ENCODE results near the gene BDP1. TPM values are rescaled to one million over a fixed set of nuclear protein-coding genes. Genes with fewer than 3 reads are reported as not detected.
"Not testable (repeated sequence)": the region's sequence is repeated elsewhere in the genome, so short reads cannot be mapped to it uniquely, and the experiment has no call there.

The BDP1 gene
- total and polyA plus RNA-seq, 2 donors from 2014 or later: 5.1 to 27.6 TPM

DNA sequence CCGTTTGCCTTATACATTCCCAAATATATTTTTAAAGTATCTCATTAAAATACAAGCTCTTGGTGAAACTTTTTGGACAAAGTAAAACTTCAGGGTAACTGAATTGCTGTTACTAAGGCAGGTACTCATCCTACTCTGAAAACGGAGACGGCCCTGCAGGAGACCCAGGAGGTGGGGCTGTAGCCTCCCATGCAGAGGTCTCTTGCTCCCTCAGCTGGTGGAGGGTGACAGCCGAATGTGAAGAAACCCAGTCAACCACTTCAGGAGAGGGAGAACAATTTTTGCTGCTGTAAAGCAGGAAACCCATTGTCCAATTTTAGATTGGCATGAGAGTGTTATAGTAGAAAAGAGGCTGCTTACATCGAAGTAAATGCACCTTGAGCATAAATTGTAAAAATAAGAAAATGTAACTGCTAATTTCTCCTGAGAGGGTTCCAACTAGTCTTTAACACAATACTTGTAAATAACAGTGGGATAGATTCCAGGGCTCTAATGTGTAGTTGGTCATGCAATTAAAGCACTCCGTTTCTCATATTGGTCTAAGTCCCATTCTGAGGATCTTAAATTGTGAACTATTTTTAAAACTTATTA lies 8.1 kb upstream of the BDP1 start:
- H3K9me3 ChIP-seq (ENCODE audit: control insufficient read depth in 2 of 3, insufficient read depth in 1 of 3, low read length in 3 of 3); intact Hi-C loops (cut with DNase I); H3K4me3 ChIP-seq (ENCODE audit: low read length in 3 of 3); H3K27ac ChIP-seq (ENCODE audit: low read depth in 2 of 2, low read length in 2 of 2); H3K27me3 ChIP-seq (ENCODE audit: control insufficient read depth, insufficient read depth, low read length); H3K9ac ChIP-seq (ENCODE audit: low read length in 3 of 3); H3K4me1 ChIP-seq (ENCODE audit: control insufficient read depth in 2 of 3, insufficient read depth in 2 of 3, low read depth in 1 of 3, low read length in 3 of 3); H3K36me3 ChIP-seq (ENCODE audit: control insufficient read depth in 2 of 3, insufficient read depth in 3 of 3, low read length in 3 of 3): not testable (repeated sequence)
- DNase-seq: peak in 4 of 5 donors; percentile 49 to 67 (median 59)
- peak; percentile 11 for FAIRE-seq

DNA sequence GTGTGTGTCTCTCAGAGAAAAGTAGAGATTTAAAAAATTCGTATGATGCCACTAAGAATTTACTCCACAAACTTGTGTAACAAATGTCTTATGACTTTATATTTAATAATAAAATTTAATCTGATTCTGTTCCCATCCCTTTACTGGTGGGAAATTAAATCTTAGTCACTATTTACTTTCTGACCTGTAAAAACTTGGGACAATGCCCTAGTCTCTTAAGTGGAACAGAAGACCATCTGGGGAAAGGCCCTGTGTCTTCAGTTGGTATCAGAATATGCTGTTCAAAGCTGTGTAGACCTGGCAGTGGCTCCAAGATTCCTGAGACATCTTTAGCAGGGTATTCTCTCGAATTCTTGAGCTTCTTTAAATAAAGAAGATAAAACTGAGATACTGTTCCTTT lies 2.6 kb upstream of the BDP1 start:
- TF ChIP-seq, protein P1, sequence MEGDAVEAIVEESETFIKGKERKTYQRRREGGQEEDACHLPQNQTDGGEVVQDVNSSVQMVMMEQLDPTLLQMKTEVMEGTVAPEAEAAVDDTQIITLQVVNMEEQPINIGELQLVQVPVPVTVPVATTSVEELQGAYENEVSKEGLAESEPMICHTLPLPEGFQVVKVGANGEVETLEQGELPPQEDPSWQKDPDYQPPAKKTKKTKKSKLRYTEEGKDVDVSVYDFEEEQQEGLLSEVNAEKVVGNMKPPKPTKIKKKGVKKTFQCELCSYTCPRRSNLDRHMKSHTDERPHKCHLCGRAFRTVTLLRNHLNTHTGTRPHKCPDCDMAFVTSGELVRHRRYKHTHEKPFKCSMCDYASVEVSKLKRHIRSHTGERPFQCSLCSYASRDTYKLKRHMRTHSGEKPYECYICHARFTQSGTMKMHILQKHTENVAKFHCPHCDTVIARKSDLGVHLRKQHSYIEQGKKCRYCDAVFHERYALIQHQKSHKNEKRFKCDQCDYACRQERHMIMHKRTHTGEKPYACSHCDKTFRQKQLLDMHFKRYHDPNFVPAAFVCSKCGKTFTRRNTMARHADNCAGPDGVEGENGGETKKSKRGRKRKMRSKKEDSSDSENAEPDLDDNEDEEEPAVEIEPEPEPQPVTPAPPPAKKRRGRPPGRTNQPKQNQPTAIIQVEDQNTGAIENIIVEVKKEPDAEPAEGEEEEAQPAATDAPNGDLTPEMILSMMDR (IDR thresholded peaks at IDR 0.05; ENCODE audit: borderline replicate concordance, extremely low read depth, insufficient read depth): no peak
- FAIRE-seq (no peak), DNase-seq (no peak)
- peaks cover 0 to 10% (median 5%) of the 10 kb centered on the region in 3 donors for H3K4me1 ChIP-seq (ENCODE audit: control insufficient read depth in 2 of 3, insufficient read depth in 2 of 3, low read depth in 1 of 3, low read length in 3 of 3)
- H3K4me3 ChIP-seq (ENCODE audit: low read length in 3 of 3): no peak overlapping the region
- no peaks in the 10 kb centered on the region for H3K36me3 ChIP-seq (ENCODE audit: control insufficient read depth in 2 of 3, insufficient read depth in 3 of 3, low read length in 3 of 3)
- no peaks in the 10 kb centered on the region for H3K27me3 ChIP-seq (ENCODE audit: control insufficient read depth, insufficient read depth, low read length)
- no peak overlapping the region for H3K27ac ChIP-seq (ENCODE audit: low read depth in 2 of 2, low read length in 2 of 2)
- no peaks in the 10 kb centered on the region for H3K9me3 ChIP-seq (ENCODE audit: control insufficient read depth in 2 of 3, insufficient read depth in 1 of 3, low read length in 3 of 3)
- no peak overlapping the region for H3K9ac ChIP-seq (ENCODE audit: low read length in 3 of 3)
- intact Hi-C loops (cut with DNase I): no loop called here

DNA sequence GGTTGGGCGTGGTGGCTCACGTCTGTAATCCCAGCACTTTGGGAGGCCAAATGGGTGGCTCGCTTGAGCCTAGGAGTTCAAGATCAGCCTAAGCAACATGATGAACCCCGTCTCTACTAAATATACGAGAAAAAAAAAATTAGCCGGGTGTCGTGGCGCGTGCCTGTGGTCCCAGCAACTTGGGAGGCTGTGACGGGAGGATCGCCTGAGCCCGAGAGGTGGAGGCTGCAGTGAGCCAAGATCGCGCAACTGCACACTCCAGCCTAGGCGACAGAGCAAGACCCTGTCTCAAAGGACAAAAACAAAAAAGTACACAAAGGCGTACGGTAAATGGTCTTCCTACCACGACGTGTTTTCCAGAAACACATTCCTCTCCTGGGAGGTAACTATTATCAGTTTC lies 538 bp upstream of the BDP1 start:
- intact Hi-C loops (cut with DNase I): no loop called here
- Histone ChIP-seq H3K4me3 (ENCODE audit: low read length in 3 of 3) (peak overlapping the region; percentile 69 to 95 (median 94)), H3K9ac (ENCODE audit: low read length in 3 of 3) (peak overlapping the region in 2 of 3 donors; percentile 86 to 91)

DNA sequence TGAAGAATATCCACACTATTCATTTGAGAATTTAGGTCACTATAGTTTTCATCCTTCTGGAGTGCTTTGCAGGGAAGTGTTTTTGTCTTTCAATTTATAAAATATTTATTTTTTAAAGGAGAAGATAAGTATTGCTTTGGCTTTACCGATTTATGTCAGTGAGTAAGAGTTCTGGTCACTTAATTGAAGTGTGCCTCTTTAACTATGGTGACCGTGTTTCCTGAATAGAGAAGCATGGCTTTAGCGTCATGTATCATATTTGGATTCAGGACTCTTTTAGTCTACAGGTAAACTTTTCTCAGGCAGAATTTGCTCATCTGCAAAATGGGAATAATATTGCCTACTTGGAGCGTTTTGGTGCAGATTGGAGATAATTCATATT lies 902 bp downstream of the BDP1 start:
- H3K9me3 ChIP-seq (ENCODE audit: control insufficient read depth in 2 of 3, insufficient read depth in 1 of 3, low read length in 3 of 3): no peaks in the 10 kb centered on the region
- no peak overlapping the region for H3K27ac ChIP-seq (ENCODE audit: low read depth in 2 of 2, low read length in 2 of 2)
- no peaks in the 10 kb centered on the region for H3K27me3 ChIP-seq (ENCODE audit: control insufficient read depth, insufficient read depth, low read length)
- peaks cover 2 to 20% (median 7%) of the 10 kb centered on the region in 3 donors for H3K36me3 ChIP-seq (ENCODE audit: control insufficient read depth in 2 of 3, insufficient read depth in 3 of 3, low read length in 3 of 3)
- H3K9ac ChIP-seq (ENCODE audit: low read length in 3 of 3): peak overlapping the region; percentile 72 to 91 (median 86)
- DNase-seq (no peak), FAIRE-seq (no peak)
- TF ChIP-seq, protein P1 (IDR thresholded peaks at IDR 0.05; ENCODE audit: borderline replicate concordance, extremely low read depth, insufficient read depth): no peak
- H3K4me1 ChIP-seq (ENCODE audit: control insufficient read depth in 2 of 3, insufficient read depth in 2 of 3, low read depth in 1 of 3, low read length in 3 of 3): peaks cover 0 to 10% (median 5%) of the 10 kb centered on the region in 3 donors
- H3K4me3 ChIP-seq (ENCODE audit: low read length in 3 of 3): peak overlapping the region; percentile 69 to 95 (median 94)
- intact Hi-C loops (cut with DNase I): no loop called here

More for the DNA sequence above, 538 bp upstream of the BDP1 start:
- TF ChIP-seq, protein P1 (IDR thresholded peaks at IDR 0.05; ENCODE audit: borderline replicate concordance, extremely low read depth, insufficient read depth): no peak
- H3K9me3 ChIP-seq (ENCODE audit: control insufficient read depth in 2 of 3, insufficient read depth in 1 of 3, low read length in 3 of 3): no peaks in the 10 kb centered on the region
- peak overlapping the region in 1 of 2 donors; percentile 67 for H3K27ac ChIP-seq (ENCODE audit: low read depth in 2 of 2, low read length in 2 of 2)
- H3K4me1 ChIP-seq (ENCODE audit: control insufficient read depth in 2 of 3, insufficient read depth in 2 of 3, low read depth in 1 of 3, low read length in 3 of 3): peaks cover 0 to 10% (median 5%) of the 10 kb centered on the region in 3 donors
- FAIRE-seq (no peak), DNase-seq (peak in 2 of 5 donors; percentile 55 to 63)
- H3K36me3 ChIP-seq (ENCODE audit: control insufficient read depth in 2 of 3, insufficient read depth in 3 of 3, low read length in 3 of 3): peaks cover 2 to 15% (median 3%) of the 10 kb centered on the region in 3 donors
- H3K27me3 ChIP-seq (ENCODE audit: control insufficient read depth, insufficient read depth, low read length): no peaks in the 10 kb centered on the region
